ENCODE data around the gene ARHGEF37. TPM values are rescaled to one million over a fixed set of nuclear protein-coding genes. Genes with fewer than 3 reads are reported as not detected.
"Not testable (repeated sequence)": the region's sequence is repeated elsewhere in the genome, so short reads cannot be mapped to it uniquely, and the experiment has no call there.

The ARHGEF37 gene, protein sequence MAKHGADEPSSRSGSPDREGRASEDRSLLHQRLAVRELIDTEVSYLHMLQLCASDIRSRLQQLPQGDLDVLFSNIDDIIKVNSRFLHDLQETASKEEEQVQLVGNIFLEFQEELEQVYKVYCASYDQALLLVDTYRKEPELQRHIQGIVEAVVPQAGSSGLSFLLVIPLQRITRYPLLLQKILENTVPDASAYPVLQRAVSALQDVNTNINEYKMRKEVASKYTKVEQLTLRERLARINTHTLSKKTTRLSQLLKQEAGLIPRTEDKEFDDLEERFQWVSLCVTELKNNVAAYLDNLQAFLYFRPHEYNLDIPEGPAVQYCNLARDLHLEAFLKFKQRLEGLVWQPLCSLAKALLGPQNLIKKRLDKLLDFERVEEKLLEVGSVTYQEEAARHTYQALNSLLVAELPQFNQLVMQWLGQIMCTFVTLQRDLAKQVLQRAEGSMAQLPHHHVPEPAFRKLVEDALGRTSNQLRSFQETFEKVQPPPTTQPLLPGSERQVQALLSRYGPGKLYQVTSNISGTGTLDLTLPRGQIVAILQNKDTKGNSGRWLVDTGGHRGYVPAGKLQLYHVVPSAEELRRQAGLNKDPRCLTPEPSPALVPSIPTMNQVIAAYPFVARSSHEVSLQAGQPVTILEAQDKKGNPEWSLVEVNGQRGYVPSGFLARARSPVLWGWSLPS
- 0.37 TPM for polyA plus RNA-seq (2013, experiment 1 of 2)
- 0.20 TPM for polyA plus RNA-seq (2013, experiment 2 of 2)

- H3K4me3 ChIP-seq (ENCODE audit: extremely low read depth, insufficient read depth, low read length, poor library complexity, severe bottlenecking) = peak within 1 kb of the TSS; percentile 42
- 3 to 4% methylated on average over 46 to 51 of the region's 56 CpGs for WGBS, 2 experiments (ENCODE audit: insufficient coverage in 2 of 2)
- peaks cover 6% of the 10 kb centered on the region for H3K4me1 ChIP-seq (ENCODE audit: control insufficient read depth, insufficient read depth, low read length, poor library complexity, severe bottlenecking)
- H3K9me3 ChIP-seq (ENCODE audit: control insufficient read depth, low read length) = no peaks in the 10 kb centered on the region
- no peaks in the 10 kb centered on the region for H3K36me3 ChIP-seq (ENCODE audit: control insufficient read depth, insufficient read depth, low read length)
- H3K27ac ChIP-seq (ENCODE audit: low read depth, low read length, severe bottlenecking) = no peak within 1 kb of the TSS
Measured at GRCh38 chr5:149581192-149581861, at the start of gene ARHGEF37. Gene ARHGEF37 (plus strand): TSS chr5:149581498. CDS start chr5:149597770, 16,272 bp downstream.

DNA sequence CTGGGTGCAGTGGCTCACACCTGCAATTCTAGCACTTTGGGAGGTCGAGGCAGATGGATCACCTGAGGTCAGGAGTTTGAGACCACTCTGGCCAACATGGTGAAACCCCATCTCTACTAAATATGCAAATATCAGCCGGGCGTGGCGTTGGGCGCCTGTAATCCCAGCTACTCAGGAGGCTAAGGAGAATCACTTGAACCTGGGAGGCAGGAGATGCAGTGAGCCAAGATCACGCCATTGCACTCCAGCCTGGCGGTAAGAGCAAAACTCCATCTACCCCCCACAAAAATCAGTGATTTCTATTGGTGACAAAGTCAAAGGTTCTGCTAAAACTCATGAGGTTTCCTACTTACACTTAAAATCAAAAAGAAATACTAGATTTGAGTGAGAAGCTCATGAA is 48.9 kb upstream of the ARHGEF37 start:
- H3K27ac ChIP-seq (ENCODE audit: low read depth, low read length, severe bottlenecking) = no peak overlapping the region
- no peaks in the 10 kb centered on the region for H3K9me3 ChIP-seq (ENCODE audit: control insufficient read depth, low read length)
- WGBS, 2 experiments (ENCODE audit: insufficient coverage in 2 of 2) = no CpG with 5 or more reads among the region's 7 CpGs
- H3K4me3 ChIP-seq (ENCODE audit: extremely low read depth, insufficient read depth, low read length, poor library complexity, severe bottlenecking) = no peak overlapping the region
- H3K36me3 ChIP-seq (ENCODE audit: control insufficient read depth, insufficient read depth, low read length) = peaks cover 73% of the 10 kb centered on the region
- H3K4me1 ChIP-seq (ENCODE audit: control insufficient read depth, insufficient read depth, low read length, poor library complexity, severe bottlenecking) = peaks cover under 1% of the 10 kb centered on the region

DNA sequence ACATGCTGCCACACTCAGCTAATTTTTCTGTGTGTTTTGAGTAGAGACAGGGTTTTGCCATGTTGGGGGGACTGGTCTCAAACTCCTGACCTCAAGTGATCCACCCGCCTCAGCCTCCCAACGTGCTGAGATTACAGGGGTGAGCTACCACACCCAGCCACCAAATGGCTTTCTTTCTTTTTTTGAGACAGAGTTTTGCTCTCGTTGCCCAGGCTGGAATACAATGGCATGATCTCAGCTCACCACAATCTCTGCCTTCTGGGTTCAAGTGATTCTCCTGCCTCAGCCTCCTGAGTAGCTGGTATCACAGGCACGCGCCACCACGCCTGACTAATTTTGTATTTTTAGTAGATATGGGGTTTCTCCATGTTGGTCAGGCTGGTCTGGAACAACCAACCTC is 45.5 kb upstream of the ARHGEF37 start:
- peaks cover 80% of the 10 kb centered on the region for H3K36me3 ChIP-seq (ENCODE audit: control insufficient read depth, insufficient read depth, low read length)
- H3K27ac ChIP-seq (ENCODE audit: low read depth, low read length, severe bottlenecking); H3K4me1 ChIP-seq (ENCODE audit: control insufficient read depth, insufficient read depth, low read length, poor library complexity, severe bottlenecking); H3K4me3 ChIP-seq (ENCODE audit: extremely low read depth, insufficient read depth, low read length, poor library complexity, severe bottlenecking); H3K9me3 ChIP-seq (ENCODE audit: control insufficient read depth, low read length): not testable (repeated sequence)
- 75 to 90% methylated on average over 6 of the region's 6 CpGs for WGBS, 2 experiments (ENCODE audit: insufficient coverage in 2 of 2)

- Histone ChIP-seq H3K27ac (ENCODE audit: low read depth, low read length, severe bottlenecking) (no peak overlapping the region), H3K9me3 (ENCODE audit: control insufficient read depth, low read length) (no peaks in the 10 kb centered on the region), H3K36me3 (ENCODE audit: control insufficient read depth, insufficient read depth, low read length) (peaks cover 77% of the 10 kb centered on the region), H3K4me3 (ENCODE audit: extremely low read depth, insufficient read depth, low read length, poor library complexity, severe bottlenecking) (no peak overlapping the region), H3K4me1 (ENCODE audit: control insufficient read depth, insufficient read depth, low read length, poor library complexity, severe bottlenecking) (no peaks in the 10 kb centered on the region)
- WGBS, 2 experiments (ENCODE audit: insufficient coverage in 2 of 2) = no CpG with 5 or more reads among the region's 1 CpG
Measured at GRCh38 chr5:149537374-149537975, 43.8 kb upstream of the ARHGEF37 start.

DNA sequence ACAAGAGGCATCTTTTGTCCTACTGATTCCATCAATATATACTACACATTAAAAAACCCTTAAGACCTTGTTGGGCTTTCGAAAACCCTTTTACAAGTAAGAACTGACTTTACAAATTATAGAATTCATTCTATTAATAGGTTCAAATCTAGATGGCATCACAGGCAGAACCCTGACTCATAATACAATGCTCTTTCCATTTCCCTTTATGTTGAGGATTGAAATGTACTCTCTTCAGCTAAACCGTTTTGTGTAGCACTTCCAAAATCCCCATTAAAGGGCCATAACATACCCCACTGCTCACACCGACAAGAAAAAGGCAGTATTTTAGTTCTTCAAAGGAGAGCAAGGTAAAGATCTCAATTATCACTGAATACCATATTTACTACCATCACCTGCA is 41.2 kb upstream of the ARHGEF37 start:
- peaks cover 2% of the 10 kb centered on the region for H3K4me1 ChIP-seq (ENCODE audit: control insufficient read depth, insufficient read depth, low read length, poor library complexity, severe bottlenecking)
- WGBS, 2 experiments (ENCODE audit: insufficient coverage in 2 of 2) = 100% methylated on average over 1 of the region's 3 CpGs; no CpG with 5 or more reads in 1 of the 2 experiments
- H3K27ac ChIP-seq (ENCODE audit: low read depth, low read length, severe bottlenecking) = no peak overlapping the region
- H3K9me3 ChIP-seq (ENCODE audit: control insufficient read depth, low read length) = no peaks in the 10 kb centered on the region
- H3K4me3 ChIP-seq (ENCODE audit: extremely low read depth, insufficient read depth, low read length, poor library complexity, severe bottlenecking) = no peak overlapping the region
- peaks cover 84% of the 10 kb centered on the region for H3K36me3 ChIP-seq (ENCODE audit: control insufficient read depth, insufficient read depth, low read length)

- no peak overlapping the region for H3K27ac ChIP-seq (ENCODE audit: low read depth, low read length, severe bottlenecking)
- peaks cover 82% of the 10 kb centered on the region for H3K36me3 ChIP-seq (ENCODE audit: control insufficient read depth, insufficient read depth, low read length)
- 93 to 94% methylated on average over 3 to 5 of the region's 6 CpGs for whole genome bisulfite sequencing, 2 experiments (ENCODE audit: insufficient coverage in 2 of 2)
- no peaks in the 10 kb centered on the region for H3K9me3 ChIP-seq (ENCODE audit: control insufficient read depth, low read length)
- H3K4me1 ChIP-seq (ENCODE audit: control insufficient read depth, insufficient read depth, low read length, poor library complexity, severe bottlenecking) = peaks cover 3% of the 10 kb centered on the region
- no peak overlapping the region for H3K4me3 ChIP-seq (ENCODE audit: extremely low read depth, insufficient read depth, low read length, poor library complexity, severe bottlenecking)
Measured at GRCh38 chr5:149541893-149542292, 39.4 kb upstream of the ARHGEF37 start.

- Histone ChIP-seq H3K27ac (ENCODE audit: low read depth, low read length, severe bottlenecking) (no peak overlapping the region), H3K9me3 (ENCODE audit: control insufficient read depth, low read length) (no peaks in the 10 kb centered on the region), H3K4me1 (ENCODE audit: control insufficient read depth, insufficient read depth, low read length, poor library complexity, severe bottlenecking) (peaks cover 3% of the 10 kb centered on the region), H3K36me3 (ENCODE audit: control insufficient read depth, insufficient read depth, low read length) (peaks cover 82% of the 10 kb centered on the region), H3K4me3 (ENCODE audit: extremely low read depth, insufficient read depth, low read length, poor library complexity, severe bottlenecking) (no peak overlapping the region)
- 93% methylated on average over 4 of the region's 8 CpGs; no CpG with 5 or more reads in 1 of the 2 experiments for WGBS, 2 experiments (ENCODE audit: insufficient coverage in 2 of 2)
Measured at GRCh38 chr5:149543361-149544027, 37.8 kb upstream of the ARHGEF37 start.

- H3K36me3 ChIP-seq (ENCODE audit: control insufficient read depth, insufficient read depth, low read length) = peaks cover 83% of the 10 kb centered on the region
- H3K9me3 ChIP-seq (ENCODE audit: control insufficient read depth, low read length) = no peaks in the 10 kb centered on the region
- 90% methylated on average over 3 of the region's 3 CpGs; no CpG with 5 or more reads in 1 of the 2 experiments for WGBS, 2 experiments (ENCODE audit: insufficient coverage in 2 of 2)
- H3K4me1 ChIP-seq (ENCODE audit: control insufficient read depth, insufficient read depth, low read length, poor library complexity, severe bottlenecking) = peaks cover 3% of the 10 kb centered on the region
- H3K27ac ChIP-seq (ENCODE audit: low read depth, low read length, severe bottlenecking) = no peak overlapping the region
- H3K4me3 ChIP-seq (ENCODE audit: extremely low read depth, insufficient read depth, low read length, poor library complexity, severe bottlenecking) = no peak overlapping the region
Measured at GRCh38 chr5:149544028-149544420, 37.3 kb upstream of the ARHGEF37 start.

DNA sequence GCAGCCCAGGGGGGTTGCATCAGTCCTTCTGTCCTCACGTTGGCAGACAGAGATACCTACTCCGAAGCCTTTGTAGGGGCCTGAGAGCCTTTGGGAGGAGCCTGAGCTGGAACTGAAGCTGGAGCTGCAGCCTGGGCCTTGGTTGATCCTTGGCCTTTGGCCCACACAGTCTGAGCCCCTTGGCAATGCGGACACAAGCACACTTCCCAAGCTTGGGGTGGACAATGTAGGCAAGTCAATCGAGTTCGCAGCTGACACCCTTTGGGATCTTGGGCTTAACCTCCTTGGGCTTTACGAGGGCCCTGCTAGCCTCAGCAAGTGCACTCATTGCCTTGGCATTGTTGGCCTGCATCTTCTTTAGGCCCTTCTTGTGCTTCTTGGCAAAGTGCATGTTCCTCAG is 36.0 kb upstream of the ARHGEF37 start:
- Histone ChIP-seq H3K9me3 (ENCODE audit: control insufficient read depth, low read length) (no peaks in the 10 kb centered on the region), H3K4me3 (ENCODE audit: extremely low read depth, insufficient read depth, low read length, poor library complexity, severe bottlenecking) (no peak overlapping the region), H3K27ac (ENCODE audit: low read depth, low read length, severe bottlenecking) (no peak overlapping the region), H3K36me3 (ENCODE audit: control insufficient read depth, insufficient read depth, low read length) (peaks cover 91% of the 10 kb centered on the region), H3K4me1 (ENCODE audit: control insufficient read depth, insufficient read depth, low read length, poor library complexity, severe bottlenecking) (peaks cover 3% of the 10 kb centered on the region)
- WGBS, 2 experiments (ENCODE audit: insufficient coverage in 2 of 2) = 92 to 100% methylated on average over 6 of the region's 6 CpGs

GRCh38 chr5:149546974-149547373 is 34.3 kb upstream of the ARHGEF37 start:
- Histone ChIP-seq H3K27ac (ENCODE audit: low read depth, low read length, severe bottlenecking) (no peak overlapping the region), H3K4me1 (ENCODE audit: control insufficient read depth, insufficient read depth, low read length, poor library complexity, severe bottlenecking) (peaks cover 3% of the 10 kb centered on the region), H3K9me3 (ENCODE audit: control insufficient read depth, low read length) (no peaks in the 10 kb centered on the region), H3K36me3 (ENCODE audit: control insufficient read depth, insufficient read depth, low read length) (peaks cover 78% of the 10 kb centered on the region), H3K4me3 (ENCODE audit: extremely low read depth, insufficient read depth, low read length, poor library complexity, severe bottlenecking) (peak overlapping the region; percentile 98)
